HEK293 (cell line): ENCODE data around the gene TIPRL.
"Not testable (repeated sequence)": the region's sequence is repeated elsewhere in the genome, so short reads cannot be mapped to it uniquely, and the experiment has no call there.

Experiments
- CTCF ChIA-PET: fragments of 350-600 bp; formaldehyde crosslinking; extraction: SDS; loops from one replicate; lab custom pipeline; 2021; ENCODE audit warnings: antibody characterized with exemption; lab: Yijun Ruan, JAX
- POLR2A ChIA-PET: fragments of 300-600 bp; formaldehyde crosslinking; extraction: SDS; loops from one replicate; lab custom pipeline; 2020; ENCODE audit warnings: antibody characterized with exemption, inconsistent platforms; lab: Yijun Ruan, JAX
- H3K27ac ChIP-seq: fragments of 200-500 bp; sonication (Bioruptor generic); 2 replicates; pipeline ENCODE4 v1.5.1; 2014; ENCODE audit warnings: low read depth, low read length, control low read depth, inconsistent platforms; ENCODE audit errors: extremely low read depth
- H3K36me3 ChIP-seq, 2 experiments: fragments of 200-500 bp in 1 of 2; sonication (Bioruptor generic) in 1 of 2; 1 replicate in 1 of 2; 2 replicates in 1 of 2; pipeline ENCODE4 v1.5.1; 2014 to 2017; ENCODE audit warnings: inconsistent platforms in 2 of 2, low read length in 2 of 2; ENCODE audit not compliant: control insufficient read depth in 2 of 2, insufficient read depth in 1 of 2
- H3K4me1 ChIP-seq: fragments of 200-500 bp; sonication (Bioruptor generic); 2 replicates; pipeline ENCODE4 v1.5.1; 2014; ENCODE audit warnings: mild to moderate bottlenecking, low read length, inconsistent platforms; ENCODE audit not compliant: control insufficient read depth, insufficient read depth
- H3K4me3 ChIP-seq: 2 replicates; pipeline ENCODE4 v1.5.1; 2011; ENCODE audit warnings: low read depth, mild to moderate bottlenecking, control low read depth, low read length, moderate library complexity
- H3K9me3 ChIP-seq: fragments of 200-500 bp; sonication (Bioruptor generic); 2 replicates; pipeline ENCODE4 v1.5.1; 2014; ENCODE audit warnings: low read depth, low read length, inconsistent platforms; ENCODE audit not compliant: control insufficient read depth, insufficient read depth
- EGR2 ChIP-seq: fragments of 450-650 bp; formaldehyde crosslinking; IDR thresholded peaks from 2 replicates; pipeline ENCODE4 v1.5.1; 2016; ENCODE audit warnings: low read depth, missing biosample characterization, missing genetic modification characterization
- KLF10 ChIP-seq: fragments of 450-650 bp; IDR thresholded peaks from 2 replicates; pipeline ENCODE4 v1.5.1; 2018; ENCODE audit warnings: missing biosample characterization, mild to moderate bottlenecking, missing genetic modification characterization
- MYNN ChIP-seq: fragments of 450-650 bp; formaldehyde crosslinking; IDR thresholded peaks from 2 replicates; pipeline ENCODE4 v1.5.1; 2016; ENCODE audit warnings: missing biosample characterization, missing genetic modification characterization, borderline replicate concordance
- PRDM4 ChIP-seq: fragments of 450-650 bp; formaldehyde crosslinking; IDR thresholded peaks from 2 replicates; pipeline ENCODE4 v1.5.1; 2017; ENCODE audit warnings: missing biosample characterization, missing genetic modification characterization
- SP2 ChIP-seq: fragments of 450-650 bp; formaldehyde crosslinking; IDR thresholded peaks from 2 replicates; pipeline ENCODE4 v1.5.1; 2016; ENCODE audit warnings: missing biosample characterization, missing genetic modification characterization
- SP3 ChIP-seq: fragments of 450-650 bp; formaldehyde crosslinking; IDR thresholded peaks from 2 replicates; pipeline ENCODE4 v1.5.1; 2016; ENCODE audit warnings: missing biosample characterization, missing genetic modification characterization
- ZBTB1 ChIP-seq: fragments of 450-650 bp; formaldehyde crosslinking; IDR thresholded peaks from 2 replicates; pipeline ENCODE4 v1.5.1; 2016; ENCODE audit warnings: missing biosample characterization, missing genetic modification characterization
- ZBTB20 ChIP-seq: fragments of 450-650 bp; formaldehyde crosslinking; IDR thresholded peaks from 2 replicates; pipeline ENCODE4 v1.5.1; 2016; ENCODE audit warnings: missing biosample characterization, missing genetic modification characterization
- ZFHX2 ChIP-seq: fragments of 450-650 bp; formaldehyde crosslinking; conservative IDR thresholded peaks from 2 replicates; pipeline ENCODE4 v1.5.1; 2016; ENCODE audit warnings: missing biosample characterization, missing genetic modification characterization
- ZNF174 ChIP-seq: fragments of 450-650 bp; formaldehyde crosslinking; IDR thresholded peaks from 2 replicates; pipeline ENCODE4 v1.5.0; 2017; ENCODE audit warnings: missing biosample characterization, mild to moderate bottlenecking, missing genetic modification characterization
- ZNF311 ChIP-seq: fragments of 450-650 bp; formaldehyde crosslinking; IDR thresholded peaks from 2 replicates; pipeline ENCODE4 v1.5.1; 2017; ENCODE audit warnings: missing biosample characterization, missing genetic modification characterization, borderline replicate concordance
- ZNF626 ChIP-seq: fragments of 450-650 bp; sonication (Bioruptor Pico); formaldehyde crosslinking; IDR thresholded peaks from 2 replicates; pipeline ENCODE4 v1.5.1; 2018; ENCODE audit warnings: missing biosample characterization, missing genetic modification characterization, inconsistent platforms
- ZNF704 ChIP-seq: fragments of 450-650 bp; formaldehyde crosslinking; IDR thresholded peaks from 2 replicates; pipeline ENCODE4 v1.5.1; 2016; ENCODE audit warnings: missing biosample characterization, missing genetic modification characterization
- ZSCAN30 ChIP-seq: fragments of 450-650 bp; IDR thresholded peaks from 2 replicates; pipeline ENCODE4 v1.5.1; 2018; ENCODE audit warnings: missing biosample characterization, mild to moderate bottlenecking, missing genetic modification characterization, moderate library complexity
- TF ChIP-seq, protein P1 (sequence below): fragments of 450-650 bp; formaldehyde crosslinking; IDR thresholded peaks from 2 replicates; pipeline ENCODE4 v1.5.1; 2016; ENCODE audit warnings: missing biosample characterization, missing genetic modification characterization
- TF ChIP-seq, protein P2 (sequence below): fragments of 450-650 bp; formaldehyde crosslinking; conservative IDR thresholded peaks from 2 replicates; pipeline ENCODE4 v1.5.1; 2016; ENCODE audit warnings: low read depth, missing biosample characterization, missing genetic modification characterization
- TF ChIP-seq, protein P3 (sequence below): fragments of 450-650 bp; formaldehyde crosslinking; conservative IDR thresholded peaks from 2 replicates; pipeline ENCODE4 v1.5.1; 2016; ENCODE audit warnings: low read depth, missing biosample characterization, missing genetic modification characterization

Gene TIPRL

GRCh38 chr1:168151935-168152334, 26.8 kb upstream of the TIPRL start:
- Histone ChIP-seq H3K4me3 (no peak overlapping the region), H3K27ac (no peak overlapping the region), H3K36me3 (no peaks in the 10 kb centered on the region), H3K4me1 (no peaks in the 10 kb centered on the region)
- TF ChIP-seq ZNF626 (tag by site-specific recombination) (no peak), ZNF311 (tag by site-specific recombination) (no peak), PRDM4 (tag by site-specific recombination) (no peak), ZNF704 (tag by site-specific recombination) (no peak), KLF10 (tag by site-specific recombination) (no peak), ZBTB1 (tag by site-specific recombination) (no peak), ZNF174 (tag by site-specific recombination) (no peak), ZSCAN30 (no peak), ZBTB20 (no peak), MYNN (no peak)
- TF ChIP-seq, protein P1, sequence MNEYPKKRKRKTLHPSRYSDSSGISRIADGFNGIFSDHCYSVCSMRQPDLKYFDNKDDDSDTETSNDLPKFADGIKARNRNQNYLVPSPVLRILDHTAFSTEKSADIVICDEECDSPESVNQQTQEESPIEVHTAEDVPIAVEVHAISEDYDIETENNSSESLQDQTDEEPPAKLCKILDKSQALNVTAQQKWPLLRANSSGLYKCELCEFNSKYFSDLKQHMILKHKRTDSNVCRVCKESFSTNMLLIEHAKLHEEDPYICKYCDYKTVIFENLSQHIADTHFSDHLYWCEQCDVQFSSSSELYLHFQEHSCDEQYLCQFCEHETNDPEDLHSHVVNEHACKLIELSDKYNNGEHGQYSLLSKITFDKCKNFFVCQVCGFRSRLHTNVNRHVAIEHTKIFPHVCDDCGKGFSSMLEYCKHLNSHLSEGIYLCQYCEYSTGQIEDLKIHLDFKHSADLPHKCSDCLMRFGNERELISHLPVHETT (tag by site-specific recombination): no peak
- TF ChIP-seq, all 188 proteins: peak for 0
- ChIA-PET POLR2A (interaction anchor here (0.7 kb wide), 1 partner anchor 37 kb away, joined by 3 read pairs; no protein-coding TSS in a partner anchor), CTCF (no interaction called here)
- no peaks in the 10 kb centered on the region for H3K9me3 ChIP-seq

DNA sequence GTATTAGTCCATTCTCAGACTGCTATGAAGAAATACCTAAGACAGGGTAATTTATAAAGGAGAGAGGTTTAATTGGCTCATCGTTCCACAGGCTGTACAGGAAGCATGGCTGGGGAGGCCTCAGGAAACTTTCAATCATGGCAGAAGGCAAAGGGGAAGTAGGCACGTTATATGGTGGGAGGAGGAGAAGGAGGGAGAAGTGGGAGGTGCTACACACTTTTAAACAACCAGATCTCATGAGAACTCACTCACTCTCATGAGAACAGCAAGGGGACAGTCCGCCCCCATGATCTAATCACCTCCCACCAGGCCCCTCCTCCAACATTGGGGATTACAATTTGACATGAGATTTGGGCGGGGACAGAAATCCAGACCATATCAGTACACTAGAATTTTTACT, 24.1 kb upstream of the TIPRL start:
- H3K27ac ChIP-seq, H3K4me3 ChIP-seq, POLR2A ChIA-PET, H3K9me3 ChIP-seq, H3K36me3 ChIP-seq, H3K4me1 ChIP-seq: not testable (repeated sequence)
- CTCF ChIA-PET: interaction anchor here (0.8 kb wide), 1 partner anchor 70 kb away, joined by 3 read pairs; no protein-coding TSS in a partner anchor
- TF ChIP-seq SP2 (tag by site-specific recombination) (peak; percentile 28; the same call in 1 of the 2 replicates), ZFHX2 (tag by site-specific recombination) (peak; percentile 75), SP3 (peak; percentile 30; the same call in 1 of the 2 replicates), EGR2 (tag by site-specific recombination) (peak; percentile 80)

GRCh38 chr1:168155910-168156309, 22.9 kb upstream of the TIPRL start:
- no peak overlapping the region for H3K27ac ChIP-seq
- CTCF ChIA-PET: interaction anchor here (1.0 kb wide), 1 partner anchor 10 kb away, joined by 5 read pairs; no protein-coding TSS in a partner anchor
- POLR2A ChIA-PET: no interaction called here
- H3K4me3 ChIP-seq: no peak overlapping the region
- no peaks in the 10 kb centered on the region for H3K4me1 ChIP-seq
- no peaks in the 10 kb centered on the region for H3K9me3 ChIP-seq
- H3K36me3 ChIP-seq: no peaks in the 10 kb centered on the region
- TF ChIP-seq, protein P2, sequence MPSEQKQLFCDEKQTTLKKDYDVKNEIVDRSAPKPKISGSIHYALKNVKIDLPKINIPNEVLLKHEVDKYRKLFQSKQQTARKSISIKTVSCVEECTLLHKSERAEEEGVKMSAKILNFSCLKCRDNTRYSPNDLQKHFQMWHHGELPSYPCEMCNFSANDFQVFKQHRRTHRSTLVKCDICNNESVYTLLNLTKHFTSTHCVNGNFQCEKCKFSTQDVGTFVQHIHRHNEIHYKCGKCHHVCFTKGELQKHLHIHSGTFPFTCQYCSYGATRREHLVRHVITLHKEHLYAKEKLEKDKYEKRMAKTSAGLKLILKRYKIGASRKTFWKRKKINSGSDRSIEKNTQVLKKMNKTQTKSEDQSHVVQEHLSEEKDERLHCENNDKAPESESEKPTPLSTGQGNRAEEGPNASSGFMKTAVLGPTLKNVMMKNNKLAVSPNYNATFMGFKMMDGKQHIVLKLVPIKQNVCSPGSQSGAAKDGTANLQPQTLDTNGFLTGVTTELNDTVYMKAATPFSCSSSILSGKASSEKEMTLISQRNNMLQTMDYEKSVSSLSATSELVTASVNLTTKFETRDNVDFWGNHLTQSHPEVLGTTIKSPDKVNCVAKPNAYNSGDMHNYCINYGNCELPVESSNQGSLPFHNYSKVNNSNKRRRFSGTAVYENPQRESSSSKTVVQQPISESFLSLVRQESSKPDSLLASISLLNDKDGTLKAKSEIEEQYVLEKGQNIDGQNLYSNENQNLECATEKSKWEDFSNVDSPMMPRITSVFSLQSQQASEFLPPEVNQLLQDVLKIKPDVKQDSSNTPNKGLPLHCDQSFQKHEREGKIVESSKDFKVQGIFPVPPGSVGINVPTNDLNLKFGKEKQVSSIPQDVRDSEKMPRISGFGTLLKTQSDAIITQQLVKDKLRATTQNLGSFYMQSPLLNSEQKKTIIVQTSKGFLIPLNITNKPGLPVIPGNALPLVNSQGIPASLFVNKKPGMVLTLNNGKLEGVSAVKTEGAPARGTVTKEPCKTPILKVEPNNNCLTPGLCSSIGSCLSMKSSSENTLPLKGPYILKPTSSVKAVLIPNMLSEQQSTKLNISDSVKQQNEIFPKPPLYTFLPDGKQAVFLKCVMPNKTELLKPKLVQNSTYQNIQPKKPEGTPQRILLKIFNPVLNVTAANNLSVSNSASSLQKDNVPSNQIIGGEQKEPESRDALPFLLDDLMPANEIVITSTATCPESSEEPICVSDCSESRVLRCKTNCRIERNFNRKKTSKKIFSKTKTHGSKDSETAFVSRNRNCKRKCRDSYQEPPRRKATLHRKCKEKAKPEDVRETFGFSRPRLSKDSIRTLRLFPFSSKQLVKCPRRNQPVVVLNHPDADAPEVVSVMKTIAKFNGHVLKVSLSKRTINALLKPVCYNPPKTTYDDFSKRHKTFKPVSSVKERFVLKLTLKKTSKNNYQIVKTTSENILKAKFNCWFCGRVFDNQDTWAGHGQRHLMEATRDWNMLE (tag by site-specific recombination): no peak
- TF ChIP-seq, protein P3, sequence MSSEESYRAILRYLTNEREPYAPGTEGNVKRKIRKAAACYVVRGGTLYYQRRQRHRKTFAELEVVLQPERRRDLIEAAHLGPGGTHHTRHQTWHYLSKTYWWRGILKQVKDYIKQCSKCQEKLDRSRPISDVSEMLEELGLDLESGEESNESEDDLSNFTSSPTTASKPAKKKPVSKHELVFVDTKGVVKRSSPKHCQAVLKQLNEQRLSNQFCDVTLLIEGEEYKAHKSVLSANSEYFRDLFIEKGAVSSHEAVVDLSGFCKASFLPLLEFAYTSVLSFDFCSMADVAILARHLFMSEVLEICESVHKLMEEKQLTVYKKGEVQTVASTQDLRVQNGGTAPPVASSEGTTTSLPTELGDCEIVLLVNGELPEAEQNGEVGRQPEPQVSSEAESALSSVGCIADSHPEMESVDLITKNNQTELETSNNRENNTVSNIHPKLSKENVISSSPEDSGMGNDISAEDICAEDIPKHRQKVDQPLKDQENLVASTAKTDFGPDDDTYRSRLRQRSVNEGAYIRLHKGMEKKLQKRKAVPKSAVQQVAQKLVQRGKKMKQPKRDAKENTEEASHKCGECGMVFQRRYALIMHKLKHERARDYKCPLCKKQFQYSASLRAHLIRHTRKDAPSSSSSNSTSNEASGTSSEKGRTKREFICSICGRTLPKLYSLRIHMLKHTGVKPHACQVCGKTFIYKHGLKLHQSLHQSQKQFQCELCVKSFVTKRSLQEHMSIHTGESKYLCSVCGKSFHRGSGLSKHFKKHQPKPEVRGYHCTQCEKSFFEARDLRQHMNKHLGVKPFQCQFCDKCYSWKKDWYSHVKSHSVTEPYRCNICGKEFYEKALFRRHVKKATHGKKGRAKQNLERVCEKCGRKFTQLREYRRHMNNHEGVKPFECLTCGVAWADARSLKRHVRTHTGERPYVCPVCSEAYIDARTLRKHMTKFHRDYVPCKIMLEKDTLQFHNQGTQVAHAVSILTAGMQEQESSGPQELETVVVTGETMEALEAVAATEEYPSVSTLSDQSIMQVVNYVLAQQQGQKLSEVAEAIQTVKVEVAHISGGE (tag by site-specific recombination): no peak
